Astrocyte of the spinal cord (primary cell): ENCODE measurements around the gene SLAMF8.
A peak's percentile ranks its signal among the peaks of the same experiment; 100 is the strongest.

ENCODE experiments used
- DNase-seq: peaks from one replicate; pipeline ENCODE4 v3.0.0; 2011; ENCODE audit warnings: low read depth, low spot score
- H3K4me3 ChIP-seq: 2 replicates; pipeline ENCODE4 v1.5.1; 2011; ENCODE audit warnings: low read depth, mild to moderate bottlenecking, low read length, moderate library complexity
- in situ Hi-C: cut with HindIII; loops from 2 replicates; pipeline ENCODE4 v1.10.0; 2017; ENCODE audit warnings: low sequenced_read_pairs
- TF ChIP-seq, protein P1 (sequence below): IDR thresholded peaks from 2 replicates; pipeline ENCODE4 v1.5.1; 2012; ENCODE audit warnings: low read depth, mild to moderate bottlenecking, low read length, inconsistent platforms

The SLAMF8 gene

DNA sequence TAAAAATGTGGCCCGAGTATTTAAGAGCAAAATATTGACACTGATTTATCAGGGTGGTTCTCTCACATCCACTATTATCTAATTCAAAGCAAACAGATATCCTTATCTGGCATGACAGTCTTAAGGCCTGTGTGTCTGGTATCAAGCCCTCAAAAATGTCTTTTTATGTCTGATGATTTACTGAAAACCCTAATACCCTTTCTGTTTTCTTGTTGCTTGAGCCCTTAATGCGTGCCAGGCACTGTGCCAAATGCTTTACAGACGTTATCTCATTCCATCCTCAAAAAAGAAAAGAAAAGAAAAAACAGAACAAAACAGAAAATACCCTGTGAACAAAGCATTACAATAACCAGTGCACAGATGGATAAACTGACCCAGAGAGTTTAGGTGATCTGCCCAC lies 40.2 kb upstream of the SLAMF8 start:
- no peak for DNase-seq
- H3K4me3 ChIP-seq = no peak overlapping the region
- TF ChIP-seq, protein P1, sequence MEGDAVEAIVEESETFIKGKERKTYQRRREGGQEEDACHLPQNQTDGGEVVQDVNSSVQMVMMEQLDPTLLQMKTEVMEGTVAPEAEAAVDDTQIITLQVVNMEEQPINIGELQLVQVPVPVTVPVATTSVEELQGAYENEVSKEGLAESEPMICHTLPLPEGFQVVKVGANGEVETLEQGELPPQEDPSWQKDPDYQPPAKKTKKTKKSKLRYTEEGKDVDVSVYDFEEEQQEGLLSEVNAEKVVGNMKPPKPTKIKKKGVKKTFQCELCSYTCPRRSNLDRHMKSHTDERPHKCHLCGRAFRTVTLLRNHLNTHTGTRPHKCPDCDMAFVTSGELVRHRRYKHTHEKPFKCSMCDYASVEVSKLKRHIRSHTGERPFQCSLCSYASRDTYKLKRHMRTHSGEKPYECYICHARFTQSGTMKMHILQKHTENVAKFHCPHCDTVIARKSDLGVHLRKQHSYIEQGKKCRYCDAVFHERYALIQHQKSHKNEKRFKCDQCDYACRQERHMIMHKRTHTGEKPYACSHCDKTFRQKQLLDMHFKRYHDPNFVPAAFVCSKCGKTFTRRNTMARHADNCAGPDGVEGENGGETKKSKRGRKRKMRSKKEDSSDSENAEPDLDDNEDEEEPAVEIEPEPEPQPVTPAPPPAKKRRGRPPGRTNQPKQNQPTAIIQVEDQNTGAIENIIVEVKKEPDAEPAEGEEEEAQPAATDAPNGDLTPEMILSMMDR = no peak
- in situ Hi-C loops = loop anchor here (25.0 kb wide), 1 partner anchor 101 kb away; no protein-coding TSS in a partner anchor

GRCh38 chr1:159786966-159787365 lies 39.7 kb upstream of the SLAMF8 start:
- no peak for DNase-seq
- H3K4me3 ChIP-seq = no peak overlapping the region
- TF ChIP-seq, protein P1 = no peak
- in situ Hi-C loops = loop anchor here (25.0 kb wide), 1 partner anchor 100 kb away; no protein-coding TSS in a partner anchor

GRCh38 chr1:159790237-159790917 lies 36.3 kb upstream of the SLAMF8 start:
- peak; percentile 23 for DNase-seq
- in situ Hi-C loops = loop anchor here (25.0 kb wide), 1 partner anchor 97 kb away; no protein-coding TSS in a partner anchor
- TF ChIP-seq, protein P1 = peak; percentile 64
- no peak overlapping the region for H3K4me3 ChIP-seq

DNA sequence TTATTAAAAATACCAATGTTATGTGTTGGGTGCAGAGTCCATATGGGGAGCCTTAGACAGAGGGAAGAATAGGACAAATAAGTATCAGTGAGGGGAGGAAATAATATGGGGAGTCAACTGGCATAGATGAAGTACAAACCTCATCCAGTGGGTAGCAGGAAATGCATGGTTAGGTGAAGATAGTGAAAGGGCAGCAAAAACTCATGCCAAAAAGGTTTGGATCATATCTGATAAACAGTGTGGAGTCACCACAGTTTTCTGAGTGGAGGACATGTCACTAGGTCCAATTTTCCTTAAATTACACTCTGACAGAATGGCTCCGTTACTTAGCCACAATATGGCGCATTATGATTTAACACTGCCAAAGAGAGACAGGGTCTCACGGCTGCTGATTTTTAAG lies 35.6 kb upstream of the SLAMF8 start:
- TF ChIP-seq, protein P1 = no peak
- no peak for DNase-seq
- in situ Hi-C loops = loop anchor here (25.0 kb wide), 1 partner anchor 96 kb away; no protein-coding TSS in a partner anchor
- H3K4me3 ChIP-seq = no peak overlapping the region

DNA sequence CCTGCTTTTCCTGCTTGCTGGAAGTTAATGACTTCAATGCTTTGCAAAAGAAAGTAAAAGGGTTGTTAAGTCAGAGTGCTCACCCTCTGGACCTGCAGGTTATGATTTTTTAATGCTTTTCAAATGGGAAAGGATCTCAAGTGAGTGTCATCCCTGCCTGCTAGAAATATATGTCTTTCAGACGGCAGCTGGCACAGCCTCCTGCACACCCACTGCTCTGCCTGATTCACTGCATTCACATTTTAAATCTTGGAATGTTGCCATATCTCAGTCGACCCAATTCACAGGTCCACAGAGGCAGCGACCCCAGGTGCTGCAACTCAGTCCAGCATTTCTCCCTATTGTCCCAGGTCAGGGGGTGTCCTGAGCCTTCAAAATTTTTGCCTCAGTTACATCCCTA lies 35.2 kb upstream of the SLAMF8 start:
- TF ChIP-seq, protein P1 = no peak
- DNase-seq = no peak
- in situ Hi-C loops = loop anchor here (25.0 kb wide), 1 partner anchor 96 kb away; no protein-coding TSS in a partner anchor
- no peak overlapping the region for H3K4me3 ChIP-seq

GRCh38 chr1:159795534-159795933 lies 31.1 kb upstream of the SLAMF8 start:
- in situ Hi-C loops = loop anchor here (25.0 kb wide), 1 partner anchor 92 kb away; no protein-coding TSS in a partner anchor
- TF ChIP-seq, protein P1 = no peak
- H3K4me3 ChIP-seq = no peak overlapping the region
- no peak for DNase-seq
